HG02938 (cell line): ENCODE data around the gene CMBL.

Source experiments
- ATAC-seq: cut with Tn5 transposase; IDR thresholded peaks from one replicate; pipeline ENCODE4 v1.9.1; 2021; ENCODE audit warnings: mild to moderate bottlenecking, moderate library complexity; ENCODE audit not compliant: unreplicated experiment

Gene CMBL

DNA sequence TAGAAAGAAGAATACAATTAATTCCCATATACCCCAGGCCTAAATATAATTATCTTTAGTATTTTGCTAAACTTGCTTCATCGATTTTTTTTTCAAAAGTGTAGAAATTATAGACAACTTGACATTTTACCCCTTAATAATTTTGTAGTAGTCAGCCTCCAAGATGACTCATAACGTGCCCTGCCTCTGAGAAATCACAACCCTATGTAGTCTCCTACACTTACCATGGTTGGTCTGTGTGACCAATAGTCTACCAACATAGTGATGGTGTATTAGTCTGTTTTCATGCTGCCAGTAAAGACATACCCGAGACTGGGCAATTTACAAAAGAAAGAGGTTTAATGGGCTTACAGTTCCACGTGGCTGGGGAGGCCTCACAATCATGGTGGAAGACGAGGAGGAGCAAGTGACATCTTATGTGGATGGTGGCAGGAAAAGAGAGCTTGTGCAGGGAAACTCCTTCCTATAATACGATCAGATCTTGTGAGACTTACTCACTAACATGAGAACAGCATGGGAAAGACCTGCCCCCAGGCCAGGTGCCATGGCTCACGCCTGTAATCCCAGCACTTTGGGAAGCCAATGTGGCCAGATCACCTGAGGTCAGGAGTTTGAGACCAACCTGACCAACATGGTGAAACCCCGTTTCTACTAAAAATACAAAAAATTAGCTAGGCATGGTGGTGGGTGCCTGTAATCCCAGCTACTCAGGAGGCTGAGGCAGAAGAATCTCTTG is 3.3 kb upstream of the CMBL start:
- ATAC-seq, result peak; percentile 59

DNA sequence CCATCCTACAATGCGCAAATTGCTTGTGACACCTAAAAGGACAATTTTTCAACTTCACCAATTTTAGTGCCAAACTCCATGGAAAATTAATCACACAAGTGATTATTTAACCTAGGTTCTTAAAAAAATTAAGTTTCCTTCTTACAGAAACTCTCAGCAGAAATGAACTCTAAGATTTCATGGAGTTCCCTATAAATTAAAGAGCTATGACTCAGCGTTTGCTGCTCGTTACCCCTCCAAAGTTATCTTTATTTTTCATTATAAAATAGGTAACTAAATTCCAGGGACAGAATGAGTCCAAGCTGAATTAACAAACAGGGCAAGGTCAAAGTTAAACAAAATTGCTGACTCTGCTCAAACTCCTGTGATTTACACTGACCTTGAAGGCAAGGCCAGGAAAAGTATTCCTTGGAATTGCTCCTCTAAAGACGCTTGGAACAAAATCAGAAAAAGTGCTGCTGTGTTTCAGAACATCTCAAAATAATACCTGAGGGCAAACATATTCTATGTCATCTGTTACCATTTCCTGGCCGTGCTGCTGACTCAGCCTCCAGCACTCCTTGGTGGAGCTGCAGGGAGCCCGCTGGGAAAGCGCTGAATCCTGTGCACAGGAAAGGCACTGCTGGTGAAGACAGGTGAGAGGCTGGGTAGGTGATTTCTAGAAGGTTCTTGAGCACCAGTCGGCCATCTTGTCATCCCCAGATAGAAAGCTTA is 2.5 kb upstream of the CMBL start:
- ATAC-seq, result no peak

GRCh38 chr5:10308844-10309243 is 1.1 kb upstream of the CMBL start:
- no peak for ATAC-seq

DNA sequence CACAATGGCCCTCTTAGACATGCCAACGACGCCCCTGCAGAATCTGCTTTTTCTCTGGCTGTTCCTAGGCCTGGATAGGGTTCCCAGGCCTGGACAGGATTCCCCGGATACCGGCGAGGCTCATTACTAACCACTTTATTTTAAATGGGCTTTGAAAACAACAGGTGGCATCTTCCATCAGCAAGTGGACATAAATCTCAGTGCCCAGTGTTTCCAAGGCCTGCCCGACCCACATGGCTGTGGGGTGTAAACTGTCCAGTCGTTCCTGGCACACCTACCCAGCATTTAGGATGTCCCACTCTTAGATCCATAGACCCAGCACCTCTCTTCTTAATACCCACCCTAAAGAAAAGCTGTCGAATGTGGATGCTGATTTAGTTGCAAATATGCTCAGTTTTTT is 896 bp downstream of the CMBL start:
- ATAC-seq, result no peak

GRCh38 chr5:10306114-10306513 is 1.6 kb downstream of the CMBL start:
- no peak for ATAC-seq

DNA sequence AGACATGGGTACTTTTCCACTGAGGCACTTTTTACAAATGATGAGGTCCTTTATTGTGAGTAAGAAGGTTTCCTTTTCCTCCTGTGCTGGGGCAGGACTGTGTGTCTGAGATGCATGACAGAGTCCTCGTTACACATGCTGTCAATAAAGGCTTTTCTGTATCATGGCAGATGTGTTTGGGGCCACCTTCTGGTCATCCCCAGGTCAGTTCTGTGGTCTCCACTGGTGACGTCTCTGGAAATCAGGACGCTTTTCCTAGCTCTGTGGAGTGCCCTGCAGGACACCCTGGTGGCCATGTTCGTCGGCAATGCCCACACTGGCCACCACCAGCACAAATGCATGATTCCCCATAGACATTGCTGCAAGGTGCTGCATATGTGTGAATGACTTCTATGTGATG is 2.8 kb downstream of the CMBL start:
- no peak for ATAC-seq

GRCh38 chr5:10303699-10304170 is 4.0 kb downstream of the CMBL start:
- no peak for ATAC-seq

DNA sequence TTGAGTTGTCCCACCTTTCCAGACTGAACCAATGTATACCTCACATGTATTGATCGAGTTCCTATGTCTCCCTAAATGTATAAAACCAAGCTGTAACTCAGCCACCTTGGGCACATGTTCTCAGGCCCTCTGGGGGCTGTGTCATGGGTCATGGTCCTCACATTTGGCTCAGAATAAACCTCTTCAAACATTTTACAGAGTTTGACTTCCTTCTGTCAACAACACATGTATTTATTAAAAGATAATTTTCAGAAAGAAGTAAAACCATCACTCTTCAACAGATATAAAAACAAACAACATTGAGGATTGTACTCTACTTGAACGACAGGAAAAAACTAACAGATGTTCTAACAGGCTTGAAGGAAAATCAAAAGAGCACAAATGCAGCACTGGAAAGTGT is 4.5 kb downstream of the CMBL start:
- no peak for ATAC-seq

- ATAC-seq, result no peak
Measured at GRCh38 chr5:10301842-10302610, 5.7 kb downstream of the CMBL start.

GRCh38 chr5:10301266-10301665 is 6.4 kb downstream of the CMBL start:
- ATAC-seq, result no peak

- no peak for ATAC-seq
Measured at GRCh38 chr5:10300246-10300645, 7.5 kb downstream of the CMBL start.

DNA sequence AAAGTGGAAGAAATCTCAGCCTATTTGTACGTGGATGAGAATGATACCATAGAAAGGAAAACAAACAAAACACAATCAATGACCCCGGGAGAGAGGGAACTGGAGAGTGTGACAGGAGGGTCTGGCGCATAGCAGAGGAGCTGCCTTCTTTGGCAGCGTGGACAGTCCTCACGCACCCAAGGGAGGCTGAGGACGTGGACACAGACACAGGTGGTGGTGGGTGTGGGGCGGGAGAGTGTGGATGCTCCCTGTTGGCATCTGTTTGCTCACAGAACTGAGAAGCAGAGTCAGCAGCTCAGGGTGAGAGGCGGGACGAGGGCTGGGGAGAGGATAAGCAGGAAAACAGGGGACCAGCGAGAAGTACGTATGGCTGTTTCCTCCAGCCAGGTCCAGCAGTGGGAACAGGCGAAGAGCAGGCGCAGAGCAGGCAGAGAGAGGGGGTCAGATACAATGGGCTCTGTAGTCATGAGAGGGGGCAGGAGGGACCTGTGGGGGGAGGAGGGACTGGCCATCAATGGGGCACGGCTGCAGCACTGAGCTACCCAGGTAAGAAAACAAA is 10.0 kb downstream of the CMBL start:
- no peak for ATAC-seq

DNA sequence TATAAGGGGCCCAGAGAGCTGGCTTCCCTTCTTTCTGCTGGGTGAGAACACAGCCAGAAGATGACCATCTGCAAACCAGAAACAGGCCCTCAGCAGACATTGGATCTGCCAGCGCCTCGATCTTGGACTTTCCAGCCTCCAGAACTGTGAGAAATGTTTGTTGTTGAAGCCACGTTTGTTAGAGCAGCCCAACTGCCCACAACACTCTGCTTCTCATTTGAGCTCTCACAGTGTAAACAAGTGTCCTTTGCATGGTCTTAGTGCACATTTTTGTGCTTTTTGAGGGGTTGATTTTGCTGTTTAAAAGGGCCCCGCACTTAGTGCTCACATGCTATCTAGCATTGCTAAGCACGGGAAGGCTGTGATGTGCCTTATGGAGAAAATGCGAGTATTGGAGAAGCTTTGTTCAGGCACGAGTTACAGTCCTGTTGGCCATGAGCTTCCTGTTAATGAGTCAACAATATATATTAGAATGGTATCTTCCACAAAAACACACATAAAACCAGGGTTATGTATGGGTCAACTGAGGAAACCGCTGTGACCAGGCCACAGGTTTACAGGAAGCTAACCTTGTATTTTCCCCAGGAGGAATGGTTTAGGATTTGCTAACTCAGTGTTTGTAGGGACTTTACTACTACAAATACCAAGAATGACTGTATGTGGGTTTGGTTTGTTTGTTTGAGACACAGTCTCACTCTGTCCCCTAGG is 11.9 kb downstream of the CMBL start:
- no peak for ATAC-seq

DNA sequence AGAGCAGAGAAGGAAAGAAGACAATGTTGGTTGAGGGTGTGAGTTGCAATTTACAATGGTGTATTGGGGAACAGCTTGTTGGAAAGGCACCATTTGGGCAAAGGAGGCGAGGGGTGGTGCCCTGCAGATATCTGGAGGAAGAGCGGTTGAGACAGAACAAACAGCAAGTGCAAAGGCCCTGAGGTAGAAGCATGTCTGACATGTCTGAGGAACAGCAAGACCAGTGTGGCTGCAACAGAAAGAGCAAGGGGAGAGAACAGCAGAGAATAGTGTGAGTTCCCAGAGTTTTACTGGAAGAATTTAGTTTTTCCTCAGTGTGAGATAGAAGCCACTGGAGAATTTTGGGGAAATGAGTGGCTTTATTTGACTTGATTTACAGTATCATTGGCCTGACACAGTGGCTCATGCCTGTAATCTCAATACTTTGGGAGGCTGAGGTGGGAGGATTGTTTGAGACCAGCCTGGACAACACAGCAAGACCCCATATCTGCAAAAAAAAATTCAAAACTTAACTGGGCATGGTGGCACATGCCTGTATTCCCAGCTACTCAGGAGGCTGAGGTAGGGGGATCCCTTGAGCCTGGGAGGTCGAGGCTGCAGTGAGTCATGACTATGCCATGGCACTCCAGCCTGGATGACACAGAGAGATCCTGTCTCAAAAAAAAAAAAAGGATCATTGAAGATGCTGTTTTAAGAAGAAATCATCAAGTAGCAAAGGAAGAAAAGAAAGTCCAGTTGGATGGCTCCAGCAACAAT is 13.6 kb downstream of the CMBL start:
- no peak for ATAC-seq

GRCh38 chr5:10291692-10292339 is 15.9 kb downstream of the CMBL start:
- ATAC-seq, result no peak

GRCh38 chr5:10290438-10290837 is 17.3 kb downstream of the CMBL start:
- ATAC-seq, result no peak

DNA sequence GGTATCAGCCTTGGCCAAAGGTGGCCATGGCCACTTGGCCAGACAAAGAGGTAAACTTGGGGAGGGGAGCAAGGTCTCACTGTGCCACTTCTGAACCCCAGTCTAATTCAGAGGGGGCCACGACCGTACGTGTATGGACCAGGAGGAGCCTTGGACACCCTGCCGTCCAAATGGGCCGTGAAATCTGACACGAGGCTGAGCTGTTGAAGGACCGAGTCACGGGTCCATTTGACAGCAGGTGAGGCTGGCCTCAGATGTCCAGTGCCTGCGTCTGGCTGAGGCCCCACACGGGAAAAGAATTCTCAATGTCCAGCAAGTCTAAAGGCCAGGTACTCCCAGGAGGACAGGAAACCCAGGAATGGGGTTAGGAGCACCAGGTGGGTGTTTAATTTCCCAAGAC is 17.7 kb downstream of the CMBL start:
- no peak for ATAC-seq

GRCh38 chr5:10289353-10289752 is 18.3 kb downstream of the CMBL start:
- ATAC-seq, result no peak

- no peak for ATAC-seq
Measured at GRCh38 chr5:10288592-10289219, 19.0 kb downstream of the CMBL start.
